NCI-H1105 (cell line): ENCODE results near the gene SMDT1.

Experiments
- DNase-seq: peaks from one replicate; lab custom pipeline; 2025; lab: John Stamatoyannopoulos, UW

SMDT1 gene, protein sequence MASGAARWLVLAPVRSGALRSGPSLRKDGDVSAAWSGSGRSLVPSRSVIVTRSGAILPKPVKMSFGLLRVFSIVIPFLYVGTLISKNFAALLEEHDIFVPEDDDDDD

DNA sequence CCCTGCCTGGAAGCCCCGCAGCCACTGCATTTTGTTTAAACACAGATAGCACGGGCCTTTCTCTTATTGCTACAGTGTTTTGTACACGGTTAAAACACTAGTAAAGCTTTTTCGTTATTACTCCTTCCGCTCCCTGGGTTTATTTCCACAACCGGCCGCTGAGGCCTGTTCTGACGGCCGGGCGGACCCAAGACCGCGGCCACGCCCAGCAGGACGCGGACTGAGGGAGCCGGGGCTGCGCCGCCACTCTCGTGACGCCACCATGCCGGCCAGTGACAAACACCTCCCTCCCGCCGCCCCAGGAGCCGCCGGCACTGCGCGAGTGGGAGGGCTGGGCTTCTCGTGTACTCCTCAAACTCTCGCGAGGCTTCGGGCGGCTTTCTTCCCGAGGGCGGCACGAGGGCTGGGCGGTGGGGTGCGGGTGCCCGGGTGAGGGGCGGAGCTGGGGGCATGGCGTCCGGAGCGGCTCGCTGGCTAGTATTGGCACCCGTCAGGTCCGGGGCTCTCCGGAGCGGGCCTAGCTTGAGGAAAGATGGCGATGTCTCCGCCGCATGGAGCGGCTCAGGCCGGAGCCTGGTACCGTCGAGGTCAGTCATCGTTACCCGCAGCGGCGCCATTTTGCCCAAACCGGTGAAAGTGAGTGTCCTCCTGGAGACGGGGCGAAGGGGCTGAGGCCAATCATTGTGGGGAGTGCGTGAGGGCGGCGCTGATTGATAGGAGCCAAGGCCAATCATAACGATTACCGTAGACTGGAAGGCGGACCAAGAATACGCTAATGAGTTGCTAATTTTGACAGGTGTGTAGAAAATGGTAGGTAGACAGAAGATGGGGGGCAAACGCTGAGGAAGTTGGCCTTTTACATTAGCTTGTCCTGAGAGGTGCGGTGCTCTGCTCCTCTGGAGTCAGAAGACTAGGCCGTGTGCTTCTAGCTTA, at the start of gene SMDT1:
SMDT1 (plus strand) TSS at position 382 of the 933 bp plus-strand sequence; CDS start at position 451, 69 bp downstream.
- peak; percentile 96 for DNase-seq

DNA sequence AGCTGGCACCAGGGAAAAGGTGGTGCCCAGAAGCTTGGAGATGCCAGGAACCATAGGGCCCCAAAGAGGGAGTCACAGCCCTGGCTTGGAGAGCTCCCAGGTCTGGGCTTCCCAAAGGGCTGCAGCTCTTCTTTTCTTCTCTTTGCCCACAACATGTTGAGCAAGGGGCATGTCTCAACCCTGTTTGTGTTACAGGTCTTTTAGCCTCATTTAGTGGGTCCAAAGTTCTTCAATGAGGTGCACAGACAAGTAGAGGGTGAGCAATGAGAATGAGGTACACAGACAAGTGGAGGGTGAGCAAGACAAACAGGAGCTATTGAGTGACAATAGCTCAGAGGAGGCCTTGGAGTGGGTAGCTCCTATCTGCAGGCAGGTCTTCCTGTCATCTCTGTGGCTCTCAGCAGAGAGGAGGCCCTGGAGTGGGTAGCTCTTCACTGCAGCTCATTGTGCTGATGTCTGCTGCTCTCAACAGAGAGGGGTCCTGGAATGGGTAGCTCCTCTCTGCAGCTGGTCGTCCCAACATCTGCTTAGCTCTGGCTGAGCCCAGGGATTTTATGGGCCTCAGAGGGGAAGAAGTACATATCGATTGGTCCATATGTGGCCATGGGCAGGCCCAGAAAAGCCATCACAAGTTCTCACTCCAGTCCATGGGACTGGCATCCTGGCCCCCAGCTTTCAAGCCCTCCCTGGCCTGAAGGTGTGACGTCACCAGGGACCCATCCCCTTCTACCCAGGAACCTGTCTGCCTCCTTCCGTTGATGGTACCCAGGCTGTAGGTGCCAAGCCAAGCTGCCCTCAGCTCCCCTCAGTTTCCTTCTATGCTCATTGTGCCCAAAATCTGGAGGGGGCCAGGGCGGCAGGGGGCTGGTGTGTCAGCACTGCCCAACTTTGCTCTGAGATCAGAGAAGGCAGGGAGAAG, 46.0 kb upstream of the SMDT1 start:
- no peak for DNase-seq

DNA sequence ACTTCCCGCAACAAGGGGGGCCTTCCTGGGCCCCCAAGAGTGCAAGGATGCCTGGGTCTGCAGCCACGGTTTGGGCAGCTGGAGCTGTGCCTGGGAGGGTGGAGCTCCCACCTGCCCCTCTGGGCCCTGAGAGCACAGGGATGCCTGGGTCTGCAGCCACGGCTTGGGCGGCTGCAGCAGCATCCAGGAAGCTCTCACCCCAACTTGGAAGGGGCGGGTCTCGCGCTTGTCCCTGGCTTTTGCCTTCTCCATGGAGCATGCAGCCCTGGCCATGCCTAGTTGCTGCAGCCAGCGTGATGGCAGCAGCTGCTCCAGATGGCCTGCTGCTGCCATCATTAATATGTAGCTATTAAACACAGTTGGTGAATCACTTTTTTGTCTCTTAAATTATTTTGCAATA, 44.2 kb upstream of the SMDT1 start:
- no peak for DNase-seq

DNA sequence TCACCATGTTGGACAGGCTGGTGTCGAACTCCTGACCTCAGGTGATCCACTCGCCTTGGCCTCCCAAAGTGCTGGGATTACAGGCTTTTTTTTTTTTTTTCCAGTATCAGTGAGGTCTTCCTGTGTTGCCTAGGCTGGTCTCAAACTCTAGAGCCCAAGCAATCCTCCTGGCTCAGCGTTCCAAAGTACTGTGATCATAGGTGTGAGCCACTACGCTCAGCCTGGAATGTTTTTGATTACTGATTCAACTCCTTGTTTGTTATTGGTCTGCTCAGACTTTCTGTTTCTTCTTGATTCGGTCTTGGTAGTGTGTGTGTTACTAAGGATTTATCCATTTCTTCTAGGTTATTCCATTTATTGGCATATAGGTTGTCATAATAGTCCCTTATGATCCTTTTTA, 40.2 kb upstream of the SMDT1 start:
- no peak for DNase-seq

DNA sequence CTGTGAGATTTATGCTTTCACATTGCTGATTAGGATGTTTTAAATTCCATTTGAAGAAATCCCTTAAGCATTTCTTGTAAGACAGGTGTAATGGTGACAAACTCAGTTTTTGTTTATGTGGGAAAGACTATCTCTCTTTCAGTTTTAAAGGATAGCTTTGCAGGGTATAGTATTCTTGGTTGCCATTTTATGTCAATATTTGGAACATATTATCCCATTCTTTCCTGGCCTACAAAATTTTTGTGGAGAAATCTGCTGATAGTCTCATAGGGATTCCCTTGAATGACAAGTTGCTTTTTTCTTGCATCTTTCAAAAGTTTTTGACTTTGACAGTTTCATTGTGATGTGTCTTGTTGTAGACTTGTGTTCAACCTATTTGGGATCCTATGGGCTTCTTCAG, 37.7 kb upstream of the SMDT1 start:
- no peak for DNase-seq

DNA sequence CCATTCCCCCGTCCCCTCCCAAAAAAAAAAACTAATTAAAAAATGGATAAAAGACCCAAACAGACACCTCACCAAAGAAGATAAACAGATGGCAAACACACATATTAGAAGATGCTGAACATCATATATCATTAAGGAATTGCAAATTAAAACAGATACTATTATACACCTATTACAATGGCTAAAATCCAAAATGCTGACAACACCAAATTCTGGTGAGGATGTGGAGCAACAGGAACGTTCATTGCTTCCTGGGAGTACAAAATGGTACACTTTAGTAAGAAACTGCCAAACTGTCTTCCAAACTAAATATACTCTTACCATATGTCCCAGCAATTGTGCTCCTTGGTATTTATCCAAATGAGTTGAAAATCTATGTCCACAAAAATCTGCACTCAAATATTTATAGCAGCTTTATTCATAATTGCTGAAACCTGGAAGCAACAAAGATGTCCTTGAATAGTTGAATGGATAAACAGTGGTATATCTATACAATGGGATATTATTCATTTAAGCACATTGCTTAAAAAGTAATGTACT, 28.8 kb upstream of the SMDT1 start:
- no peak for DNase-seq

DNA sequence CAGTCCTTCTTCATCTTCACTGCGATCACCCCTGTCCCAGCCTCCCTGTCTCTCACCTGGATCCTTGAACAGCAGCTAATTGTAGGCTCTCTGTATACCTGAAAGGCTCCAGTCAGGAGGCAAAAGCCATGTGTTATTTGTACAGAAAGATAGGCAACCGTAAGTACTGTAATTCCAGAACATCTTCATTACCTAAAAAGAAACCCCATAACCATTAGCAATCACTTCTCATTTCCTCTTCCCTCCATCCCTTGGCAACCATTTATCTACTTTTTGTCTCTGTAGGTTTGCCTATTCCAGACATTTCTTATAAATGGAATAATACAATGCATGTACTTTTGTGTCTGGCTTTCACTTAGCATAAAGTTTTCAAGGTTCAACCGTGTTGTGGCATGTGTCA, 26.7 kb upstream of the SMDT1 start:
- DNase-seq, result no peak

DNA sequence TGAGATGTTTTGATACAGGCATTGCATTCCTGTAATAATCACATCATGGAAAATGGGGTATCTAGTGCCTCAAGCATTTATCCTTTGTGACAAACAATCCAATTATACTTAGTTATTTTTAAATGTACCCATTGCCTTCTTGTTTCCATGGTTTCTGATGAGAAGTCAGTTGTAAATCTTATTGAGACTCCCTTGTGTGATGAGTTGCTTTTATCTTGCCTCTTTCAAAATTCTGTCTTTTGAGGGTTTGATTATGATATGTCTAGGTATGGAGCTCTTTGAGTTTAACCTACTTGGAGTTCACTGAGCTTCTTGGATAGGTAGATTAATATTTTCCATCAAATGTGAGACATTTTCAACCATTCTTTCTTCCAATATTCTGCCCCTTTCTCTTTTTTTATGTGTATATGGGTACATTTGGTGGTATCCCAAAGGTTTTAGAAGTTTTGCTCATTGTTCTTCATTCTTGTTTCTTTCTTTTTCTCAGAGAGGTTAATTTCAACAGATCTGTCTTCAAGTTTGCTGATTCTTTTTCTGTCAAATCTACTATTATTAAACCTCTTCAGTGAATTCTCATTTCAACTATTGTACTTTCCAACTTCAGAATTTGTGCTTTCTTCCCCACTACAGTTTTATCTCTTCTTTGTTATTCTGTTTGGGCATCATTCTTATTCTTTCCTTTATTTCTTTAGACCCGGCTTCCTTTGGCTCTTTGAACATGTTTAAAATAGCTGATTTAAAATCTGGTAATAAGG, 22.6 kb upstream of the SMDT1 start:
- DNase-seq, result no peak

DNA sequence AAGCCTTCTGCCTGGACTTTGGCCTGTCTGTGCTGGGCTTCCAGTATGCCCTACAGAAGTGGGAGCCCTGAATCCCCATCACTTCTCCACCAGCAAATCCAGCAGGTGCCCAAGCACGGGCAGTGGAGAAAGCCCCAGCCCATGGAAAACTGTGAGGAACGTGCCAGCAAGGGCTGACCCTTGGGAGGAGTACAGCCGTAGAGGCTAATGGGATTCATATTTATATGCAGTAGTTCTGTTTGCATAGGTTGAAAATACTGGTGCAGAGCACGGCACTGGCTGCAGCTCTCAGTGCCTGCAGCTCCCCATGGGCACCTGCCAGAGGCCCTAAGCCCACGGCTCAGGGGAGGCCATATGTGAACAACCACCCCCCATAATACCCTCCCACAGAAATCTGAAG, 19.0 kb upstream of the SMDT1 start:
- no peak for DNase-seq

DNA sequence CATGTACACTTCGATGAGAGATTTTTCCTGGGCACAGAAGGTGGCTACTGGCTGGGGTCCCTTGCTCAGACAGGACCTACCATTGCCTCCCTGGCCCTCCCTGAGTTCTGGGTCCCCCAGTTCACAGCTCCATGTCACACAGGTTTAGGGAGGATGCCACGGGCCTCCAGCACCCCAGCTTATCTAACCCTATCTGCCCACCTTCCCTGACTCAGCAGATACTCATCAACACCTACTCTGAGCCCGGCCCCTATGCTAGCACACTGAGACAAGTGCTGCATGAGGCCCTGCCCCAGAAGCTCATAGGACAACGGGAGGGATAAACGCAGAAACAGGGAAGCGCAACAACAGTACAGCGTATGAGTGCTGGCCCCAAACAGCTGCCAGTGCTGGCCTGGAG, 18.5 kb upstream of the SMDT1 start:
- DNase-seq, result no peak

DNA sequence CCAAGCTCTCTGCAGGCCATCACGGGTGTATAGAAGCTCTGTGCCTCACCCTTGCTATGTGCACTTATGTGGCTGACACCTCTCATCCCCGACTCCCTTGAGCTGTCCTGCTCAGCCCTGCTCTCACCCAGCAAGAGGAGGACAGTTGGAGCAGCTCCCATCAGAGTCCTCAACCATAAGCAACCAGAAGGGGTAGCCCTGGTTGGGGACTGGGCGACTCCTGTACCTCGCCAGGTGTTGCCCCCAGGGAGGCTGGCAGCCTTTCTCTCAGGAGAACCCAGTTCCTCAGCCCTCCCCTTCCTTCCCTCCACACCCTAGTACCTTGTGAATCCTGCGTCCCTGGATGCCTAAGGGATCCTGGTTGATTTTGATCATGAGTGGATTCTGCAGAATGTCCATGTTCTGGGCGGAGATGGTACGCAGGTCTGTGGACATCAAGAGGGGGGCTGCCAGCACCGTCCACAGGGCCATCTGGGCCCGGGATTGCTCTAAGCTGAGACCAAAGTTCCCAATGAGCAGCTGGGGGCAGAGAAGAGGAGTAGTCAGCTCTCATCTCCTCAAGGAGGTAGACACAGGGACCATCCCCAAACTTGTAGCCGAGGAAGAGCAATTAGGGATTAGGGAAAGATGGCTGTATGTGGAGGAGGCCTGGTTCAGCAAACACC, 16.9 kb upstream of the SMDT1 start:
- no peak for DNase-seq

DNA sequence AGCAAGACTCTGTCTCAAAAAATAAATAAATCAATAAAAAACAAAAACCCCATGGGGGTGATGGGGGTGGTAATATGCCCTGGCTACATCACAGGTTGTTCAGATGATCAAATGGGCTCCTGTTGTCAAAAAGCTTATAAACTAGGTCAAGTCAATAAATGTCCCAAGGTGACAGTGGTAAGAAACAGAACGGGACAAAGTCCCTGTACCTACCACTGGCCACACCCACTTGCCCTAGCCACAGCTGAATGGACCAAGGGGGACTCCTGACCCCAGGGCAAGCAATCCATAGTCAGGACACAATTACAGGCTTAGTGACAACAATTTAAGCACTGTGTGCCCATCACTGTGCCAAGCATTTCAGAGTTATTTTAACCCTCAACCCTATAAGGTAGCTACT, 14.9 kb upstream of the SMDT1 start:
- DNase-seq, result no peak

DNA sequence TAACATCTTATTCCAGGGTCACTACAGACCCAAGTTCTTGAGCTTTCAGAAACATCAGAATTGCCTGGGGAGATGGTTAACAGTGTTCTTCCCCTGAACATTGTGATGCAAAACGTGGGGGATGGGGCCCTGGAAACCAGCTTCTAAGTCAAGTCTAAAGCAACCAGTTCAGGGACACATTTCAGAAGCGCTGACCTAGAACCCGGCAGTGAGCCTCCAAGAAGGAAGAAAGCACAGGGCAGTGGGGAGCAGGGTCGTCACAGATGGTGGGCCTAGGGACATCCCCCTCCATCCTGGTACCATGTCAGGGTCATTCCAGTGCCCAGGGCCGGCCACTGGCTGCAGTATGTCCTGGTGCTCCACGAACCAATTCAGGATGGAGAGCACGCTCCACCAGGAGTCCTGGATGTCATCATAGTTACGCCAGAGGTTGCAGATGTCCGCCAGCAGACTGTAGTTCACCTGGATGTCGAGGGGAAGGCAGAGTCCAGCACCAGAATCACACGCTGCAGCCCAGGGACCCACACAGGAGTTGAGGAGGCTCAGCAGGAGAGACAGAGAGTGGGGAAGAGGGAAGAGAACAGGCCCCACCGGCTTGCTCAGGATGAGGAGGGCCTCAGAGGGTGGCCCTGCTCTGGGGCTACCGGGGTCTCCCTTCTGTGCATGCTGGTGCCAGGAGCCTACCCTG, 13.9 kb upstream of the SMDT1 start:
- DNase-seq, result no peak

DNA sequence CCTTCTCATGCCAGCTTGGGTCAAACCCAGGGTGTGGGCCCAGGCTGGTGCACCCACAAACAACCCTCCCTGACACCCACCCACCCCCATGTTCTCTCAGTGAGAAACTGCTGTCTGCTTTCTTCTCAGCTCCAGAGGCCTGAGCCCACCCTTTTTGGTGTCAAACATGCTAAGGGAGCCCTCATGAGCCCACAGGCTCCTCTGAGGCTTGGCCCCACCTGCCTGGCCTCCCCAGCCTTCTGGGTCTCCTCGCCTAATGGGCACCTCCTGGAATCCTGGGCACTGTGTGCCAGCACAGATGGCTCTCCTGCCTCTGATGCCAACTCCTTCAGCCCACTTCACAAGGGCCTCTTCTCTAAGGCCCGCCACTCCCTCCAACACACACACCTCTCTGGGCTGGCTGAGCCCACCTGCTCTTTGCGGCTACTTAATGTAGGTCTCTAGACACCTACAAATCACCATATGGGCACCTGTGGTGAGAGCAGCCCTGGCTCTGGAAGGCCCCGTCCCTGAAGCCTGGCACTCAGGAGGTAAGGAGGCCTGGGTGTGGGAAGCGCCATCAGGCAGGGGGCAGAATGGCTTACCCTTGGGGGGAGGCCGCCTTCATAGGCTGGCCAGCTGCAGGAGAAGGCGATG, 13.3 kb upstream of the SMDT1 start:
- DNase-seq, result no peak

DNA sequence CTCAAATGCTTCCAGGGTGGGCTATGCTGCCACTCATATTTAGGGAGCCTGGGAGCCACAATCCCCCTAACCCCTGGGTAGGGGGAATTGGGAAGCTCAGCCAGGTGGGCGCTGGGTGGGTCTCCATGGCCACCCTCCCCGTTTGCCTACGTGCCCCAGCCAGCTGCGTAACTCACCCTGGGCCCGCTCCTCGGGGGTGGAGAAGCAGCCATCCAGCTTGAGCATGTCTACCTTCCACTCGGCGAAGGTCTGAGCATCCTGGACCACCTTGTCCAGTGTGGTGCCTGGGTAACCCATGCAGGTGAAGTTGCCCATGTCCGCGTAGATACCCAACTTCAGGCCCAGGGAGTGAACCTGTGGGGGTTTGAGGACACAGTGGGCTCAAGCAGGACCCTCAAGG, 12.6 kb upstream of the SMDT1 start:
- DNase-seq, result no peak

DNA sequence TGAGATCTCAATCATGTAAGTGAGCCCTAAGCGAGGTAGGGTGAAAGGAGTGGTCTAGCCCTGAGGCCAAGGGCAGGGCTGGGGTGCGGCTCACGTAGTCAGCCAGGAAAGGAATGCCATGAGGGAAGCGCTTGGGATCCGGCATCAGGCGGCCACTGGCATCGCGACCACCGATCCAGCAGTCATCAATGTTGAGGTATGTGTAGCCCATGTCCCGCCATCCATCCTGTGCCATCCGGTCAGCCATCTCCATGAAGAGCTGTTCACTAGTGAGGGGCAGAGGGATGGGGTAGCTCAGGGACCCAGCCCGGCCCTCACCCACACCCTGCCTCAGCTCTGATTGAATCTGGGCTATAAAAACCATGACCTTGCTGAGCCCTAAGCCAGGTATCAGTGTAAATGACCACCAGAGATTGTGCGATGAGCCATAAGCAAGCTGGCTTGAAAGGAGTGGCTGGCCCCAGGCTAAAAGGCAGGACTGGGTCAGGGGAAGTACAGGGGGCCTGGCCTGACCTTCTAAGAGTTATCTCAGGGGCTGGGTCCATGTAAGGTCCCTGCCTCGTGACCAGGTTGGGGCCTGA, 11.7 kb upstream of the SMDT1 start:
- DNase-seq, result no peak

DNA sequence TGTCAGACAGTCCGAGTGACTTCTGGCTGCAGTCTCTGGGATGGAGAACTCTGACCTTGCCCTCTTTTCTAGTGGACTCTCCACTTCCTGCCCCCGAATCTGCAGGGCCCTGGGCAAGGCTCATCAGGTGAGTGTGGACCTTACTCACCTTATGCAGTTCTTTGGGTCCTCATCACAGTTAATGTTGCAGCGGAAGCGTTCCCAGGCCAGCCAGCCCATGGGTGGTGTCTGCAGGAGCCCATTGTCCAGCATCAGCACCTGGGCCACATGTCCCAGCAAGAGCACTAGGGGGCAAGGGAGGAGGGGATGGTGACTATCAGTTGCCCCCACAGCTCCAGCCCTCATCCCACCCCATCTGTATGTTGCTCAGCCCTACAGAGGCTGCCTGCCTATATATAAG, 11.2 kb upstream of the SMDT1 start:
- DNase-seq, result no peak

DNA sequence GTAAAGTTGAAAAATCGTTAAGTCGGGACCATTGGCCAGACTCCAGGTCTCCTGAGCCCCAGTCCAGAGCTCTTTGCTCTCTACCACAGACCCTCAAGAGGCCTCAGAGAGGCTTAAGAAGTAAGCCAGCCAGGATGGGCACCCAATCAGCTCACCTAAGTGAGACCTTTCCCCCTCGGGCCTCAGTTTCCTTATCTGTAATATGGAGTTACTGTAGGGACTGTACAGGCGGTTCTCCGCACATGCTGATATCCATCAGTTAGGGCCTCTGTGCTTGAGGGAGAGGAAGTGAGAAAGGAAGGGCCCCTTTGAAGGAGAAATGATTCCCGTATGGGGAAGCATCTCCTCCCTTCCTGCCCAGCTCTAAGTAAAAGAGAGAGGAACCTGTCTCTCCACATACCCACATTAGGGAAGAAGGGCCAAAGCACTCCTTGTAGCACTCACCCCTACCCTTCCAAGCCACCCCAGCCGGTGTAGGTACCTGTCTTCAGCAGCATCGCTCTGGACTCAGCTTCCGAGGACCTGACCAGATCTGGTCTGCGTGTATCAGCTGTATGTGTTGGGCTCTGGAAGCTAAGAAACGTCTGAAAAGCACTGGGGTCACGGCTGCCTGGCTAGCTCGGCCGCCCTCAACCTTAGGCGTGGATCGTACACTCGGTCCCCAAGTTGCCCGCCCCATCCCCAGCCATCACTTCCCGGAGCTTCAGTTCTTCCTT, 9.5 kb upstream of the SMDT1 start:
- DNase-seq, result no peak
